Endodermal cell (in vitro differentiated cells): ENCODE results near the gene PITPNM3. TPM values are rescaled to one million over a fixed set of nuclear protein-coding genes. Genes with fewer than 3 reads are reported as not detected.
A peak's percentile ranks its signal among the peaks of the same experiment; 100 is the strongest.

Experiments used
- DNase-seq: peaks from one replicate; pipeline ENCODE4 v3.0.0-alpha.2; 2017
- H3K27ac ChIP-seq: 2 replicates; pipeline ENCODE4 v1.5.1; 2013; ENCODE audit warnings: mild to moderate bottlenecking, low read depth, low read length, moderate library complexity
- H3K27me3 ChIP-seq: 2 replicates; pipeline ENCODE4 v1.6.1; 2013; ENCODE audit warnings: mild to moderate bottlenecking, low read length, moderate library complexity; ENCODE audit not compliant: insufficient read depth, control insufficient read depth, poor library complexity, severe bottlenecking
- H3K36me3 ChIP-seq: 2 replicates; pipeline ENCODE4 v1.7.0; 2013; ENCODE audit warnings: mild to moderate bottlenecking, low read length, moderate library complexity; ENCODE audit not compliant: control insufficient read depth, insufficient read depth
- H3K4me1 ChIP-seq: one replicate; pipeline ENCODE4 v1.7.0; 2013; ENCODE audit warnings: low read length; ENCODE audit not compliant: control insufficient read depth, insufficient read depth
- H3K4me3 ChIP-seq: 2 replicates; pipeline ENCODE4 v1.5.1; 2013; ENCODE audit warnings: mild to moderate bottlenecking, low read length, moderate library complexity
- H3K9ac ChIP-seq: 2 replicates; pipeline ENCODE4 v1.6.1; 2013; ENCODE audit warnings: mild to moderate bottlenecking, low read length, moderate library complexity; ENCODE audit not compliant: poor library complexity, severe bottlenecking; ENCODE audit errors: extremely low read depth
- H3K9me3 ChIP-seq: 2 replicates; pipeline ENCODE4 v1.6.1; 2013; ENCODE audit warnings: mild to moderate bottlenecking, low read length, moderate library complexity; ENCODE audit not compliant: control insufficient read depth
- H3K27ac Mint-ChIP-seq: 2 replicates; pipeline ENCODE4 v1.8.0; 2020; ENCODE audit warnings: mixed read lengths
- H3K27me3 Mint-ChIP-seq: 2 replicates; pipeline ENCODE4 v1.8.0; 2021; ENCODE audit warnings: mild to moderate bottlenecking, mixed read lengths; ENCODE audit not compliant: insufficient read depth
- H3K36me3 Mint-ChIP-seq: 2 replicates; pipeline ENCODE4 v1.8.0; 2020; ENCODE audit warnings: low read depth, mixed read lengths
- H3K4me1 Mint-ChIP-seq: 2 replicates; pipeline ENCODE4 v1.8.0; 2020; ENCODE audit warnings: mixed read lengths
- H3K4me3 Mint-ChIP-seq: 2 replicates; pipeline ENCODE4 v1.8.0; 2020; ENCODE audit warnings: mild to moderate bottlenecking, moderate library complexity, mixed read lengths
- H3K9me3 Mint-ChIP-seq: 2 replicates; pipeline ENCODE4 v1.8.0; 2020; ENCODE audit warnings: mild to moderate bottlenecking, mixed read lengths
- CTCF ChIP-seq: fragments of 200-600 bp; sonication (generic); conservative IDR thresholded peaks from 2 replicates; pipeline ENCODE4 v1.5.0; 2021; ENCODE audit warnings: antibody characterized with exemption, mild to moderate bottlenecking
- WGBS, 2 experiments: methylation state at CpG; one replicate each; pipeline versions ENCODE4 v1.1.5 to v1.1.7; 2013; ENCODE audit warnings: missing lambda C conversion rate in 2 of 2, mixed read lengths in 1 of 2; ENCODE audit not compliant: insufficient coverage in 1 of 2, insufficient read length in 1 of 2; 5-methylcytosine and 5-hydroxymethylcytosine counted together
- total RNA-seq, 2 donors: library from RNA; stranded (reverse); fragmentation: NEBNext Ultra II Directional in 1 of 2; extraction: Animal tissue kit (Norgen Biotek cat#: 25700) in 1 of 2; gene quantifications; 2 replicates in 1 of 2; 3 replicates in 1 of 2; pipeline ENCODE4 v1.2.1, GENCODE V29; 2021

PITPNM3 gene
- total RNA-seq, 2 donors from 2014 or later: 1.8 to 2.7 TPM

- Histone ChIP-seq H3K4me3 (peak overlapping the region; percentile 80), H3K27ac (no peak overlapping the region), H3K27me3 (no peaks in the 10 kb centered on the region), H3K4me1 (peaks cover 6% of the 10 kb centered on the region), H3K9ac (peak overlapping the region; percentile 7), H3K36me3 (peaks cover 26% of the 10 kb centered on the region), H3K9me3 (no peaks in the 10 kb centered on the region)
- H3K36me3 Mint-ChIP-seq: peaks cover 22% of the 10 kb centered on the region
- WGBS, 2 experiments: 31 to 43% methylated on average over 11 to 36 of the region's 36 CpGs
- H3K9me3 Mint-ChIP-seq: peaks cover 7% of the 10 kb centered on the region
- H3K27me3 Mint-ChIP-seq: no peaks in the 10 kb centered on the region
- peaks cover 17% of the 10 kb centered on the region for H3K4me1 Mint-ChIP-seq
- H3K27ac Mint-ChIP-seq: peak overlapping the region; percentile 84
- peak overlapping the region; percentile 84 for H3K4me3 Mint-ChIP-seq
- no peak for TF ChIP-seq CTCF
- no peak for DNase-seq
These were observed 111.6 kb downstream of the PITPNM3 start for GRCh38 chr17:6444571-6445335.

- H3K27me3 ChIP-seq: no peaks in the 10 kb centered on the region
- H3K36me3 Mint-ChIP-seq: peaks cover 15% of the 10 kb centered on the region
- peak within 1 kb of the TSS; percentile 87 for H3K4me3 ChIP-seq
- H3K9ac ChIP-seq: peak within 1 kb of the TSS; percentile 61
- H3K27ac Mint-ChIP-seq: peak within 1 kb of the TSS; percentile 84
- whole genome bisulfite sequencing, 2 experiments: 1 to 3% methylated on average over 24 to 62 of the region's 62 CpGs
- H3K36me3 ChIP-seq: peaks cover 18% of the 10 kb centered on the region
- peak; percentile 100 for DNase-seq
- H3K4me3 Mint-ChIP-seq: peak within 1 kb of the TSS; percentile 84
- H3K9me3 ChIP-seq: no peaks in the 10 kb centered on the region
- H3K27me3 Mint-ChIP-seq: no peaks in the 10 kb centered on the region
- H3K27ac ChIP-seq: peak within 1 kb of the TSS; percentile 100
- H3K4me1 ChIP-seq: peaks cover 6% of the 10 kb centered on the region
- peaks cover 25% of the 10 kb centered on the region for H3K4me1 Mint-ChIP-seq
- TF ChIP-seq CTCF: no peak
- H3K9me3 Mint-ChIP-seq: peaks cover 7% of the 10 kb centered on the region
These were observed 112.4 kb downstream of the PITPNM3 start, which contains the start of gene PIMREG for GRCh38 chr17:6443692-6444570. Gene PIMREG, plus strand, starts transcription at chr17:6444455. Its CDS starts 656 bp downstream, at chr17:6445111.

- no peak overlapping the region for H3K27ac ChIP-seq
- no peak overlapping the region for H3K9ac ChIP-seq
- peaks cover 10% of the 10 kb centered on the region for H3K36me3 ChIP-seq
- Mint-ChIP-seq H3K4me1 (peaks cover 26% of the 10 kb centered on the region), H3K4me3 (peak overlapping the region; percentile 84), H3K36me3 (peaks cover 11% of the 10 kb centered on the region), H3K9me3 (peaks cover 7% of the 10 kb centered on the region), H3K27me3 (no peaks in the 10 kb centered on the region), H3K27ac (no peak overlapping the region)
- H3K4me1 ChIP-seq: peaks cover 6% of the 10 kb centered on the region
- H3K27me3 ChIP-seq: no peaks in the 10 kb centered on the region
- WGBS, 2 experiments: 0 to 65% methylated on average over 1 to 4 of the region's 6 CpGs
- H3K9me3 ChIP-seq: no peaks in the 10 kb centered on the region
- TF ChIP-seq CTCF: no peak
- DNase-seq: no peak
- peak overlapping the region; percentile 87 for H3K4me3 ChIP-seq
These were observed 113.6 kb downstream of the PITPNM3 start for GRCh38 chr17:6442775-6443174.
